ENCODE results near the gene EN1.
A peak's percentile ranks its signal among the peaks of the same experiment; 100 is the strongest.

The EN1 gene

GRCh38 chr2:118855451-118856279 lies 8.2 kb upstream of the EN1 start:
- DNase-seq (ENCODE audit: low spot score), result peak; percentile 75

GRCh38 chr2:118854507-118855345 lies 7.3 kb upstream of the EN1 start:
- no peak for DNase-seq (ENCODE audit: low spot score)

GRCh38 chr2:118853651-118854291 lies 6.3 kb upstream of the EN1 start:
- DNase-seq (ENCODE audit: low spot score), result no peak

- DNase-seq (ENCODE audit: low spot score), result no peak
Observed at GRCh38 chr2:118853129-118853640, 5.7 kb upstream of the EN1 start.

- DNase-seq (ENCODE audit: low spot score), result no peak
Observed at GRCh38 chr2:118852605-118853128, 5.2 kb upstream of the EN1 start.

GRCh38 chr2:118851650-118852049 lies 4.2 kb upstream of the EN1 start:
- DNase-seq (ENCODE audit: low spot score), result no peak

GRCh38 chr2:118850901-118851415 lies 3.5 kb upstream of the EN1 start:
- no peak for DNase-seq (ENCODE audit: low spot score)

- no peak for DNase-seq (ENCODE audit: low spot score)
Observed at GRCh38 chr2:118850168-118850900, 2.9 kb upstream of the EN1 start.

- DNase-seq (ENCODE audit: low spot score), result no peak
Observed at GRCh38 chr2:118849226-118850167, 2.0 kb upstream of the EN1 start.

- DNase-seq (ENCODE audit: low spot score), result no peak
Observed at GRCh38 chr2:118848381-118849225, 1.2 kb upstream of the EN1 start.

GRCh38 chr2:118847762-118848172 lies 319 bp upstream of the EN1 start:
- DNase-seq (ENCODE audit: low spot score), result peak; percentile 65

- DNase-seq (ENCODE audit: low spot score), result no peak
Observed at GRCh38 chr2:118846442-118846952, 951 bp downstream of the EN1 start.

GRCh38 chr2:118845522-118846441 lies 1.7 kb downstream of the EN1 start:
- no peak for DNase-seq (ENCODE audit: low spot score)

GRCh38 chr2:118845005-118845521 lies 2.4 kb downstream of the EN1 start:
- DNase-seq (ENCODE audit: low spot score), result no peak

GRCh38 chr2:118844261-118845004 lies 3.0 kb downstream of the EN1 start:
- no peak for DNase-seq (ENCODE audit: low spot score)

- DNase-seq (ENCODE audit: low spot score), result no peak
Observed at GRCh38 chr2:118843483-118844132, 3.8 kb downstream of the EN1 start.
